IMR-90 (cell line): Measurements from ENCODE around the gene PRRG1. TPM values are rescaled to one million over a fixed set of nuclear protein-coding genes. Genes with fewer than 3 reads are reported as not detected.

ENCODE experiments used
- ATAC-seq: fragments of 200-7000 bp; cut with Tn5 transposase; 2 replicates; pipeline ENCODE4 v1.9.1; 2020; ENCODE audit warnings: low read depth, mild to moderate bottlenecking, moderate library complexity
- BruUV-seq: library from RNA; stranded (reverse); fragments of 400-500 nt; replicated peaks from 2 replicates; lab custom pipeline; 2021; lab: Mats Ljungman, UMichigan
- CTCF ChIA-PET: fragments of 300-600 bp; formaldehyde crosslinking; extraction: SDS; loops from one replicate; lab custom pipeline; 2021; ENCODE audit warnings: antibody characterized with exemption; lab: Yijun Ruan, JAX
- POLR2A ChIA-PET: fragments of 300-600 bp; sonication (Branson Sonifier 250); formaldehyde crosslinking; loops from one replicate; lab custom pipeline; 2022; ENCODE audit warnings: antibody characterized with exemption; ENCODE audit not compliant: unreplicated experiment; lab: Charles Lee
- DNase-seq: peaks from one replicate; pipeline ENCODE4 v3.0.0; 2013
- H2AFZ ChIP-seq: replicated peaks from 2 replicates; pipeline ENCODE3; 2013; ENCODE audit warnings: low read length, mild to moderate bottlenecking; ENCODE audit not compliant: poor library complexity
- H2AK5ac ChIP-seq: 2 replicates; pipeline ENCODE4 v1.6.1; 2013; ENCODE audit warnings: low read depth, low read length, inconsistent platforms
- H2AK9ac ChIP-seq: replicated peaks from 2 replicates; pipeline ENCODE3; 2013; ENCODE audit warnings: mild to moderate bottlenecking, low read depth, low read length, moderate library complexity; ENCODE audit not compliant: poor library complexity
- H2BK120ac ChIP-seq: 2 replicates; pipeline ENCODE4 v1.6.1; 2013; ENCODE audit warnings: low read depth, low read length, inconsistent platforms
- H2BK15ac ChIP-seq: 3 replicates; pipeline ENCODE4 v1.6.1; 2013; ENCODE audit warnings: low read depth, low read length, inconsistent platforms
- H2BK20ac ChIP-seq: 2 replicates; pipeline ENCODE4 v1.6.1; 2013; ENCODE audit warnings: low read depth, mild to moderate bottlenecking, inconsistent platforms, low read length, moderate library complexity
- H2BK5ac ChIP-seq: 2 replicates; pipeline ENCODE4 v1.6.1; 2013; ENCODE audit warnings: mild to moderate bottlenecking, low read depth, low read length, inconsistent platforms; ENCODE audit not compliant: poor library complexity, severe bottlenecking
- H3K14ac ChIP-seq: replicated peaks from 2 replicates; pipeline ENCODE4 v1.6.1; 2013; ENCODE audit warnings: low read depth, low read length, inconsistent platforms
- H3K18ac ChIP-seq: 2 replicates; pipeline ENCODE4 v1.6.1; 2013; ENCODE audit warnings: low read depth, low read length, control low read depth
- H3K23ac ChIP-seq: 2 replicates; pipeline ENCODE4 v1.6.1; 2013; ENCODE audit warnings: low read depth, low read length, inconsistent platforms
- H3K27ac ChIP-seq: 2 replicates; pipeline ENCODE4 v1.5.1; 2013; ENCODE audit warnings: mild to moderate bottlenecking, control low read depth, low read length; ENCODE audit not compliant: insufficient read depth
- H3K27me3 ChIP-seq: 2 replicates; pipeline ENCODE4 v1.6.1; 2013; ENCODE audit warnings: low read length; ENCODE audit not compliant: control insufficient read depth, insufficient read depth
- H3K36me3 ChIP-seq: 2 replicates; pipeline ENCODE4 v1.6.1; 2013; ENCODE audit warnings: low read length, mixed read lengths; ENCODE audit not compliant: control insufficient read depth, insufficient read depth
- H3K4ac ChIP-seq: 2 replicates; pipeline ENCODE4 v1.6.1; 2013; ENCODE audit warnings: low read depth, low read length, inconsistent platforms
- H3K4me1 ChIP-seq: 2 replicates; pipeline ENCODE4 v1.6.1; 2013; ENCODE audit warnings: low read length, mixed read lengths; ENCODE audit not compliant: control insufficient read depth, insufficient read depth
- H3K4me2 ChIP-seq: 2 replicates; pipeline ENCODE4 v1.6.1; 2013; ENCODE audit warnings: low read depth, mild to moderate bottlenecking, control low read depth, low read length, moderate library complexity
- H3K4me3 ChIP-seq: 2 replicates; pipeline ENCODE4 v1.5.1; 2013; ENCODE audit warnings: low read depth, mild to moderate bottlenecking, control low read depth, low read length, moderate library complexity; ENCODE audit not compliant: insufficient read depth
- H3K56ac ChIP-seq: 2 replicates; pipeline ENCODE4 v1.6.1; 2013; ENCODE audit warnings: low read length, inconsistent platforms; ENCODE audit not compliant: insufficient read depth; ENCODE audit errors: extremely low read depth
- H3K79me1 ChIP-seq, 2 experiments: 2 replicates each; pipeline ENCODE4 v1.6.1; 2013; ENCODE audit warnings: low read length in 2 of 2, inconsistent platforms in 1 of 2, low read depth in 1 of 2
- H3K9ac ChIP-seq: 2 replicates; pipeline ENCODE4 v1.6.1; 2013; ENCODE audit warnings: low read depth, low read length, control low read depth
- H3K9me1 ChIP-seq: 2 replicates; pipeline ENCODE4 v1.6.1; 2013; ENCODE audit warnings: low read length, inconsistent platforms; ENCODE audit not compliant: insufficient read depth
- H3K9me3 ChIP-seq: 2 replicates; pipeline ENCODE4 v1.6.1; 2013; ENCODE audit warnings: low read length; ENCODE audit not compliant: control insufficient read depth, insufficient read depth
- H4K20me1 ChIP-seq: 2 replicates; pipeline ENCODE4 v1.6.1; 2013; ENCODE audit warnings: low read length, inconsistent platforms; ENCODE audit not compliant: insufficient read depth
- H4K5ac ChIP-seq: 2 replicates; pipeline ENCODE4 v1.6.1; 2013; ENCODE audit warnings: mild to moderate bottlenecking, low read depth, low read length, control low read depth
- H4K8ac ChIP-seq, 2 experiments: 2 replicates each; pipeline ENCODE4 v1.6.1; 2013; ENCODE audit warnings: low read depth in 2 of 2, low read length in 2 of 2, control low read depth in 1 of 2, inconsistent platforms in 1 of 2
- H4K91ac ChIP-seq: 2 replicates; pipeline ENCODE4 v1.6.1; 2013; ENCODE audit warnings: low read depth, low read length, inconsistent platforms; ENCODE audit not compliant: insufficient read depth
- CEBPB ChIP-seq: IDR thresholded peaks from 2 replicates; pipeline ENCODE4 v1.6.1; 2012; ENCODE audit warnings: low read depth, low read length, improper control_type of control experiment
- USF2 ChIP-seq: fragments of 150-350 bp; IDR thresholded peaks from 2 replicates; pipeline ENCODE4 v1.6.1; 2017; ENCODE audit warnings: mild to moderate bottlenecking, antibody characterized with exemption, low read length, low read depth
- WGBS, 2 experiments: methylation state at CpG; one replicate each; pipeline versions ENCODE4 v1.1.5 to v1.1.7; 2013; ENCODE audit warnings: missing lambda C conversion rate in 2 of 2; ENCODE audit not compliant: insufficient read length in 1 of 2; ENCODE audit errors: extremely low coverage in 2 of 2; 5-methylcytosine and 5-hydroxymethylcytosine counted together
- dilution Hi-C: fragments of 300-500 bp; cut with HindIII; formaldehyde crosslinking; loops from one replicate; pipeline ENCODE4 v1.14.3; 2018; ENCODE audit warnings: low sequenced_read_pairs; ENCODE audit not compliant: unreplicated experiment
- in situ Hi-C: fragments of 300-500 bp; cut with MboI; formaldehyde crosslinking; loops from 3 replicates; pipeline ENCODE4 v1.14.3; 2019; ENCODE audit warnings: low sequenced_read_pairs, inconsistent platforms, mixed read lengths
- intact Hi-C: fragments of 100-400 bp; cut with micrococcal nuclease; formaldehyde crosslinking; loops from 2 replicates; pipeline ENCODE4 v1.10.0; 2022
- polyA plus RNA-seq, 3 experiments: library from polyadenylated mRNA; depleted of rRNA; stranded (reverse); fragments of >200 nt; gene quantifications; 2 replicates each; pipeline ENCODE4 v1.2.3, GENCODE V29; 2012; ENCODE audit warnings: low replicate concordance in 1 of 3
- total RNA-seq: library from RNA; depleted of rRNA; stranded (reverse); fragments of >200 nt; gene quantifications from 2 replicates; pipeline ENCODE4 v1.2.3, GENCODE V29; 2012

The PRRG1 gene
- total and polyA plus RNA-seq, 2 of the 4 experiments (the other 2 are of a cell fraction), result 9.0 to 11.1 TPM

GRCh38 chrX:37409278-37409677 lies 60.1 kb downstream of the PRRG1 start:
- 33% methylated on average over 1 of the region's 2 CpGs; no CpG with 5 or more reads in 1 of the 2 experiments for WGBS, 2 experiments
- dilution Hi-C loops, result no loop called here
- H3K27ac ChIP-seq, result no peak overlapping the region
- no peak overlapping the region for H3K23ac ChIP-seq
- H2BK20ac ChIP-seq, result no peak overlapping the region
- ChIA-PET CTCF (no interaction called here), POLR2A (no interaction called here)
- no peaks in the 10 kb centered on the region for H3K9me3 ChIP-seq
- no peak overlapping the region for H3K14ac ChIP-seq
- H3K56ac ChIP-seq, result no peak overlapping the region
- no peaks in the 10 kb centered on the region for H3K27me3 ChIP-seq
- H3K79me1 ChIP-seq, result no peaks in the 10 kb centered on the region; a peak in 1 of 4 replicates
- H2AK5ac ChIP-seq, result no peak overlapping the region
- no peaks in the 10 kb centered on the region for H3K36me3 ChIP-seq
- intact Hi-C loops, result no loop called here
- no peak overlapping the region for H2BK120ac ChIP-seq
- TF ChIP-seq USF2 (no peak), CEBPB (no peak)
- no peak overlapping the region for H3K18ac ChIP-seq
- H2AFZ ChIP-seq, result no peak overlapping the region
- H2BK15ac ChIP-seq, result no peak overlapping the region
- DNase-seq, result no peak
- H3K9ac ChIP-seq, result no peak overlapping the region
- H2AK9ac ChIP-seq, result no peak overlapping the region
- no peak overlapping the region for H3K4ac ChIP-seq
- ATAC-seq, result no peak
- no peaks in the 10 kb centered on the region for H4K20me1 ChIP-seq
- no TSS peak for BruUV-seq
- no peaks in the 10 kb centered on the region for H3K4me1 ChIP-seq
- H3K4me2 ChIP-seq, result no peak overlapping the region
- H4K8ac ChIP-seq, result no peak overlapping the region
- H4K5ac ChIP-seq, result no peak overlapping the region
- H4K91ac ChIP-seq, result no peak overlapping the region
- H2BK5ac ChIP-seq, result no peak overlapping the region
- H3K4me3 ChIP-seq, result no peak overlapping the region
- H3K9me1 ChIP-seq, result no peaks in the 10 kb centered on the region
- in situ Hi-C loops, result no loop called here
